ENCODE results near the gene AP1B1. TPM values are rescaled to one million over a fixed set of nuclear protein-coding genes. Genes with fewer than 3 reads are reported as not detected.
A peak's percentile ranks its signal among the peaks of the same experiment; 100 is the strongest.

Gene AP1B1
- total and polyA plus RNA-seq, 2 of the 8 experiments (the other 6 are each of a cell fraction or from before 2014, with no cell fraction given), result 64.2 to 86.8 TPM

GRCh38 chr22:29346659-29347058, 41.7 kb downstream of the AP1B1 start:
- H3K4me1 ChIP-seq (replicated peaks in 1 of 4; ENCODE audit: control insufficient read depth in 3 of 4, insufficient read depth in 4 of 4, low read length in 3 of 4), result no peaks in the 10 kb centered on the region
- H3K23me2 ChIP-seq (ENCODE audit: low read depth, low read length), result no peaks in the 10 kb centered on the region
- H2BK15ac ChIP-seq (ENCODE audit: low read length), result no peak overlapping the region
- no peak overlapping the region for H2AFZ ChIP-seq (ENCODE audit: low read length)
- ChIA-PET CTCF (ENCODE audit: partially characterized antibody) (interaction anchor here (0.5 to 1.3 kb wide), 4 partner anchors 13 to 176 kb away, joined by 3 to 8 read pairs (median 3); no protein-coding TSS in a partner anchor), POLR2A (ENCODE audit: partially characterized antibody) (interaction anchor here (0.6 to 2.4 kb wide), 2 partner anchors 10 to 78 kb away, joined by 3 to 7 read pairs; no protein-coding TSS in a partner anchor)
- no peak for FAIRE-seq
- H3K18ac ChIP-seq (ENCODE audit: extremely low read depth, low read length), result no peak overlapping the region
- no peak overlapping the region for H3K56ac ChIP-seq (replicated peaks; ENCODE audit: insufficient read length, low read depth, low read length)
- H4K8ac ChIP-seq (ENCODE audit: extremely low read depth, insufficient read depth, low read length), result no peak overlapping the region
- H4K20me1 ChIP-seq (replicated peaks in 1 of 2; ENCODE audit: control insufficient read depth in 1 of 2, insufficient read depth in 2 of 2, low read length in 2 of 2), result peaks cover 1 to 12% of the 10 kb centered on the region in 2 experiments
- H3K79me1 ChIP-seq (ENCODE audit: low read depth, low read length), result no peaks in the 10 kb centered on the region
- H3K27ac ChIP-seq (ENCODE audit: low read depth, low read length), result no peak overlapping the region
- WGBS, 2 experiments (ENCODE audit: extremely low coverage in 1 of 2, insufficient coverage in 1 of 2, insufficient read length in 1 of 2, insufficient replicate concordance in 2 of 2, low coverage in 1 of 2, low lambda C conversion rate in 2 of 2, missing lambda C conversion rate in 1 of 2), result 88% methylated on average over 4 of the region's 4 CpGs; no CpG with 5 or more reads in 1 of the 2 experiments
- H2BK12ac ChIP-seq (ENCODE audit: low read depth, low read length), result no peak overlapping the region
- no peak overlapping the region for H2BK120ac ChIP-seq (replicated peaks; ENCODE audit: low read depth, low read length)
- no peak overlapping the region for H3K4ac ChIP-seq (replicated peaks; ENCODE audit: insufficient read length, low read depth, low read length)
- no peak overlapping the region for H2BK5ac ChIP-seq (ENCODE audit: low read depth, low read length)
- no peak for DNase-seq (ENCODE audit: low read depth in 1 of 2, low spot score in 2 of 2)
- H3K23ac ChIP-seq (ENCODE audit: insufficient read length), result no peak overlapping the region
- H2BK20ac ChIP-seq (ENCODE audit: low read length), result no peak overlapping the region
- H3K27me3 ChIP-seq (replicated peaks in 1 of 4; ENCODE audit: control insufficient read depth in 3 of 4, extremely low read depth in 1 of 4, insufficient read depth in 3 of 4, low read length in 3 of 4), result no peaks in the 10 kb centered on the region
- H3K79me2 ChIP-seq (ENCODE audit: control insufficient read depth in 1 of 2, insufficient read depth in 2 of 2, low read length in 2 of 2), result no peaks in the 10 kb centered on the region
- no peak overlapping the region for H3K4me3 ChIP-seq (ENCODE audit: extremely low read depth in 1 of 4, insufficient read depth in 2 of 4, low read depth in 3 of 4, low read length in 4 of 4)
- no peak overlapping the region for H3K14ac ChIP-seq (ENCODE audit: insufficient read length)
- H4K5ac ChIP-seq (ENCODE audit: insufficient read length, low read depth, low read length), result no peak overlapping the region
- H2AK5ac ChIP-seq (ENCODE audit: low read depth, low read length), result no peak overlapping the region
- 0 out of 7 replicates have a peak overlapping the region, but pooled peaks of 2 of the 4 experiments have one; percentile 4 to 19 for H3K9ac ChIP-seq (replicated peaks in 1 of 4; ENCODE audit: extremely low read depth in 1 of 4, low read depth in 3 of 4, low read length in 3 of 4)
- no peaks in the 10 kb centered on the region for H3K9me3 ChIP-seq (ENCODE audit: insufficient read depth in 2 of 2, low read depth in 1 of 2, low read length in 1 of 2)
- peaks cover 11 to 38% (median 30%) of the 10 kb centered on the region in 4 experiments; a peak in 6 of 8 replicates for H3K36me3 ChIP-seq (ENCODE audit: control insufficient read depth in 2 of 4, insufficient read depth in 4 of 4, low read length in 3 of 4)
- no peak overlapping the region for H3K4me2 ChIP-seq (ENCODE audit: insufficient read depth in 1 of 2, low read depth in 2 of 2, low read length in 2 of 2)
- no peak overlapping the region for H4K91ac ChIP-seq (replicated peaks; ENCODE audit: insufficient read length, low read length)
- TF ChIP-seq SIX5 (IDR thresholded peaks at IDR 0.05; ENCODE audit: low read depth, low read length) (no peak), ZNF274 (IDR thresholded peaks at IDR 0.05; ENCODE audit: borderline replicate concordance, extremely low read depth, low read length) (no peak), ASH2L (IDR thresholded peaks at IDR 0.05; ENCODE audit: low read length) (no peak), JUN (IDR thresholded peaks at IDR 0.05; ENCODE audit: low read depth, low read length) (no peak), RNF2 (IDR thresholded peaks at IDR 0.05; ENCODE audit: borderline replicate concordance, low read depth, low read length, missing control alignments, poor library complexity, severe bottlenecking) (no peak), BACH1 (IDR thresholded peaks at IDR 0.05; ENCODE audit: low read length) (no peak), FOSL1 (IDR thresholded peaks at IDR 0.05; ENCODE audit: insufficient read depth, low read depth, low read length) (no peak), TBP (IDR thresholded peaks at IDR 0.05; ENCODE audit: low read depth, low read length) (no peak), HDAC6 (IDR thresholded peaks at IDR 0.05; ENCODE audit: low read depth, low read length) (no peak), CREB1 (IDR thresholded peaks at IDR 0.05) (no peak), NANOG (IDR thresholded peaks at IDR 0.05; ENCODE audit: insufficient read depth, low read depth, low read length, poor library complexity, severe bottlenecking) (no peak), KDM4A (IDR thresholded peaks at IDR 0.05; ENCODE audit: low read depth, low read length, severe bottlenecking) (no peak), CEBPB (IDR thresholded peaks at IDR 0.05; ENCODE audit: low read depth, low read length) (no peak), MAX (IDR thresholded peaks at IDR 0.05) (no peak), POLR2AphosphoS5 (IDR thresholded peaks at IDR 0.05; ENCODE audit: low read depth, low read length) (no peak)

Data from H1 (cell line).